DOHH2 (cell line): ENCODE measurements around the gene OLR1.

Source experiments
- H3F3A ChIP-seq: fragments of 200-600 bp; sonication (generic), shearing (Covaris generic); 2 replicates; pipeline ENCODE4 v1.6.0; 2016; ENCODE audit warnings: antibody characterized with exemption, mild to moderate bottlenecking; ENCODE audit not compliant: control insufficient read depth, insufficient read depth
- H3K27ac ChIP-seq: fragments of 200-600 bp; sonication (generic); 2 replicates; pipeline ENCODE4 v1.5.1; 2014; ENCODE audit warnings: low read depth, mild to moderate bottlenecking, low read length, moderate library complexity
- H3K27me3 ChIP-seq: fragments of 200-600 bp; sonication (generic); 2 replicates; pipeline ENCODE4 v1.6.1; 2014; ENCODE audit warnings: mild to moderate bottlenecking, low read length, mixed read lengths; ENCODE audit not compliant: control insufficient read depth
- H3K36me3 ChIP-seq: fragments of 200-600 bp; sonication (generic); 2 replicates; pipeline ENCODE4 v1.6.1; 2014; ENCODE audit warnings: mild to moderate bottlenecking, low read length, moderate library complexity, mixed read lengths; ENCODE audit not compliant: control insufficient read depth
- H3K4me1 ChIP-seq: fragments of 200-600 bp; sonication (generic); 2 replicates; pipeline ENCODE4 v1.6.1; 2014; ENCODE audit warnings: mild to moderate bottlenecking, low read length, mixed read lengths; ENCODE audit not compliant: control insufficient read depth
- H3K4me2 ChIP-seq: fragments of 200-600 bp; sonication (generic); 2 replicates; pipeline ENCODE4 v1.6.0; 2014; ENCODE audit warnings: mild to moderate bottlenecking, low read length, moderate library complexity
- H3K4me3 ChIP-seq: fragments of 200-600 bp; sonication (generic); 2 replicates; pipeline ENCODE4 v1.5.1; 2014; ENCODE audit warnings: mild to moderate bottlenecking, low read length, mixed read lengths
- H3K79me2 ChIP-seq: fragments of 200-600 bp; sonication (generic); 2 replicates; pipeline ENCODE4 v1.6.1; 2014; ENCODE audit warnings: mild to moderate bottlenecking, low read length, mixed read lengths; ENCODE audit not compliant: control insufficient read depth
- H3K9me2 ChIP-seq: fragments of 200-600 bp; sonication (generic); replicated peaks from 2 replicates; pipeline ENCODE4 v1.6.1; 2014; ENCODE audit warnings: mild to moderate bottlenecking, low read length, mixed read lengths; ENCODE audit not compliant: control insufficient read depth
- H3K9me3 ChIP-seq: fragments of 200-600 bp; sonication (generic); 2 replicates; pipeline ENCODE4 v1.6.1; 2014; ENCODE audit warnings: antibody characterized with exemption, low read length, mixed read lengths; ENCODE audit not compliant: control insufficient read depth, insufficient read depth
- H4K20me1 ChIP-seq: fragments of 200-600 bp; sonication (generic); 2 replicates; pipeline ENCODE4 v1.6.0; 2014; ENCODE audit warnings: low read depth, mild to moderate bottlenecking, antibody characterized with exemption, low read length, moderate library complexity; ENCODE audit not compliant: control insufficient read depth, insufficient read depth
- EZH2phosphoT487 ChIP-seq: fragments of 200-600 bp; sonication (generic); IDR thresholded peaks from 2 replicates; pipeline ENCODE4 v1.6.1; 2017; ENCODE audit warnings: borderline replicate concordance, mild to moderate bottlenecking, antibody characterized with exemption, low read length, moderate library complexity, mixed read lengths
- TF ChIP-seq, protein P1 (sequence below): fragments of 200-600 bp; sonication (generic); IDR thresholded peaks from one replicate; pipeline ENCODE4 v1.5.1; 2014; ENCODE audit warnings: antibody characterized with exemption, mild to moderate bottlenecking, low read depth, low read length; ENCODE audit not compliant: poor library complexity, severe bottlenecking

The OLR1 gene

DNA sequence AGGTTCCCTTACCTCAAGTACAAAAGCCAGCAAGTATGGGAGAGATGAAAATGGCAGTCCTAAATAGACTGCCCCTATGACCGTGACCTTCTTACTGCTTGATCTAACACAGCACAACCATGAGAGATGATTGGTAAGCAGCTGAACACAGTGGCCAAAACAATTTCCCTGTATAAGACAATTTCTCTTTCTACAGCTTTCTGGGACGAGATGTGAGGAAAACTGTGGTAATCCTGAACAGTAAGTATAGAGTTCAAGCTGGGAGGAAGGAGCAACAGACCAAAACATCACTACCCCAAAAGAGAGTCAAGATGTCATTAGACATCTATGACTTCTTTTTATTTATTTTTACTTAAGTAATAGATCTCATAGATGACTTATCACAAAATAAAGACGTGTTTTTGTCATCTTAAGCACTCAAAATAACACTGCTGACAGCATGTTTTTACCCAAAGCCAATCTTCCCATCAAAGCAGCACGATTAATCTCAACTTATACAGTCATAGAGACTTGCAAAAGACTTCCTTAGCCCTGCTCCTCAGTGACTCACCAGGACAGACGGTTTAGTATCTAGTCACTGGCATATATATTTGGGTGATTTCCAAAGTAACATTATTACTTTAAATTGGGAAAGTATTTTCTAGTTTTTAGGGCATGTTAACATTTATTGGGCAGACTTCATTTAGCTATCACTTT, 10.6 kb upstream of the OLR1 start:
- TF ChIP-seq EZH2phosphoT487, result no peak
- TF ChIP-seq, protein P1, sequence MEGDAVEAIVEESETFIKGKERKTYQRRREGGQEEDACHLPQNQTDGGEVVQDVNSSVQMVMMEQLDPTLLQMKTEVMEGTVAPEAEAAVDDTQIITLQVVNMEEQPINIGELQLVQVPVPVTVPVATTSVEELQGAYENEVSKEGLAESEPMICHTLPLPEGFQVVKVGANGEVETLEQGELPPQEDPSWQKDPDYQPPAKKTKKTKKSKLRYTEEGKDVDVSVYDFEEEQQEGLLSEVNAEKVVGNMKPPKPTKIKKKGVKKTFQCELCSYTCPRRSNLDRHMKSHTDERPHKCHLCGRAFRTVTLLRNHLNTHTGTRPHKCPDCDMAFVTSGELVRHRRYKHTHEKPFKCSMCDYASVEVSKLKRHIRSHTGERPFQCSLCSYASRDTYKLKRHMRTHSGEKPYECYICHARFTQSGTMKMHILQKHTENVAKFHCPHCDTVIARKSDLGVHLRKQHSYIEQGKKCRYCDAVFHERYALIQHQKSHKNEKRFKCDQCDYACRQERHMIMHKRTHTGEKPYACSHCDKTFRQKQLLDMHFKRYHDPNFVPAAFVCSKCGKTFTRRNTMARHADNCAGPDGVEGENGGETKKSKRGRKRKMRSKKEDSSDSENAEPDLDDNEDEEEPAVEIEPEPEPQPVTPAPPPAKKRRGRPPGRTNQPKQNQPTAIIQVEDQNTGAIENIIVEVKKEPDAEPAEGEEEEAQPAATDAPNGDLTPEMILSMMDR, result no peak
- Histone ChIP-seq H3K4me2 (no peak overlapping the region), H4K20me1 (no peaks in the 10 kb centered on the region), H3K9me3 (no peaks in the 10 kb centered on the region), H3K27ac (no peak overlapping the region), H3K27me3 (peaks cover 17% of the 10 kb centered on the region), H3K9me2 (no peaks in the 10 kb centered on the region), H3K4me3 (no peak overlapping the region), H3K4me1 (peaks cover 3% of the 10 kb centered on the region; the same call in 1 of the 2 replicates), H3K36me3 (no peaks in the 10 kb centered on the region), H3K79me2 (no peaks in the 10 kb centered on the region), H3F3A (no peaks in the 10 kb centered on the region)

DNA sequence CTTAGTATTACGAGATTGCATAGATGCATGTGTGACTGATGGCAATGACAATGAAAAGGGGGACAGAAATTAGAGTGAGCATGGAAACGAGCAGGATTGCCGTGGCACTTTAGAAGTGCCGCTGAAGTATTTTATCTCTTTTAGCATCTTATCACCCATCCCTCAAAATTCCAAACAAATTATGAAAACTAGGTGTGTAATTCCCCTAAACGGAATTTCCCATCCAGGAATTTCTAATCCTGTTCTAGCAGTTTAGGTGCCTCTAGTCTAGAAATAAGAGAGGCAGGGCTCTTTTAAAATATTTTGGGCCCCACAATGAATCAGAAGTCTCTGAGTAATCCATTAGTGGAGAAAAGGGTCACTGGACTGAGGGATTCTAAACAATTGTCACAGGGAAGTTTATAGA, 7.8 kb upstream of the OLR1 start:
- H3K4me2 ChIP-seq, result no peak overlapping the region

DNA sequence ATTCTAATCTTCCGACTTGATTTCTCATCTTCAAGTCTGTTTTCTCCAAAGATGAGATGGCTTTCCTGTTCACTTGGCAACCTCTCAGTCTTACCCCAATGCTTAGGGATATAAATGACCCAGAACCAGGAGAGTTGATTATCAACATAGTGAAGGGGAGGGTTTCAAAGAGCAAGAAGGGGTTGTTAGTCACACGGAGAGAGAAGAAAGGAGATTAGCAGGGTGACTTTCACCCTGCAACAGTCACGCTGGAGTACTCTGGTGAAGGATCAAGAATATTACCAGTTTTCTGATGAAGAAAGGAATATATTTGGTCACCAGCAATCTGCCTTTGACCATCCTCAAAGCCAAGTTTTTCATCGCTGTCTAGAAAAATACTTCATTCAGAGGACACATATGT, 6.9 kb upstream of the OLR1 start, which contains the start of gene TMEM52B:
TSS of gene TMEM52B (plus strand) at position 212 of the 400 bp plus-strand sequence. CDS start 543 bp downstream, outside the sequence.
- no peaks in the 10 kb centered on the region for H3F3A ChIP-seq
- no peak within 1 kb of the TSS for H3K4me3 ChIP-seq
- H3K4me2 ChIP-seq, result no peak within 1 kb of the TSS
- no peak within 1 kb of the TSS for H3K27ac ChIP-seq
- no peaks in the 10 kb centered on the region for H3K9me2 ChIP-seq
- no peaks in the 10 kb centered on the region for H3K9me3 ChIP-seq
- H3K4me1 ChIP-seq, result no peaks in the 10 kb centered on the region
- H3K79me2 ChIP-seq, result no peaks in the 10 kb centered on the region
- H4K20me1 ChIP-seq, result no peaks in the 10 kb centered on the region
- no peaks in the 10 kb centered on the region for H3K36me3 ChIP-seq
- peaks cover 12% of the 10 kb centered on the region for H3K27me3 ChIP-seq
- TF ChIP-seq EZH2phosphoT487, result no peak
- TF ChIP-seq, protein P1, result no peak

More for the DNA sequence above, 7.8 kb upstream of the OLR1 start:
- H4K20me1 ChIP-seq, result no peaks in the 10 kb centered on the region
- no peaks in the 10 kb centered on the region for H3K4me1 ChIP-seq
- H3K27ac ChIP-seq, result no peak overlapping the region
- no peaks in the 10 kb centered on the region for H3K79me2 ChIP-seq
- H3K27me3 ChIP-seq, result peaks cover 12% of the 10 kb centered on the region
- no peaks in the 10 kb centered on the region for H3K9me3 ChIP-seq
- no peaks in the 10 kb centered on the region for H3K36me3 ChIP-seq
- H3K4me3 ChIP-seq, result no peak overlapping the region
- no peak for TF ChIP-seq EZH2phosphoT487
- TF ChIP-seq, protein P1, result no peak
- no peaks in the 10 kb centered on the region for H3F3A ChIP-seq
- H3K9me2 ChIP-seq, result no peaks in the 10 kb centered on the region
